NCI-H1436 (cell line): Measurements from ENCODE around the gene LRRN2.

Experiments used
- DNase-seq: peaks from one replicate; lab custom pipeline; 2025; lab: John Stamatoyannopoulos, UW

Gene LRRN2

GRCh38 chr1:204600203-204600602, 85.3 kb downstream of the LRRN2 start:
- no peak for DNase-seq

GRCh38 chr1:204599596-204599995, 85.9 kb downstream of the LRRN2 start:
- DNase-seq, result no peak

- no peak for DNase-seq
Measured at GRCh38 chr1:204599098-204599497, 86.4 kb downstream of the LRRN2 start.

- no peak for DNase-seq
Measured at GRCh38 chr1:204598319-204598969, 87.1 kb downstream of the LRRN2 start.

- no peak for DNase-seq
Measured at GRCh38 chr1:204592246-204592948, 93.1 kb downstream of the LRRN2 start.

- no peak for DNase-seq
Measured at GRCh38 chr1:204591473-204592090, 94.0 kb downstream of the LRRN2 start.

GRCh38 chr1:204589409-204590038, 96.0 kb downstream of the LRRN2 start:
- no peak for DNase-seq

- DNase-seq, result no peak
Measured at GRCh38 chr1:204588826-204589225, 96.7 kb downstream of the LRRN2 start.

- no peak for DNase-seq
Measured at GRCh38 chr1:204587621-204588020, 97.9 kb downstream of the LRRN2 start.

GRCh38 chr1:204584699-204585372, 100.7 kb downstream of the LRRN2 start:
- DNase-seq, result no peak

GRCh38 chr1:204583909-204584632, 101.5 kb downstream of the LRRN2 start:
- peak; percentile 97 for DNase-seq

- DNase-seq, result no peak
Measured at GRCh38 chr1:204581759-204582158, 103.8 kb downstream of the LRRN2 start.

GRCh38 chr1:204580862-204581261, 104.7 kb downstream of the LRRN2 start:
- DNase-seq, result no peak

GRCh38 chr1:204579681-204580080, 105.9 kb downstream of the LRRN2 start:
- DNase-seq, result no peak

- DNase-seq, result peak; percentile 88
Measured at GRCh38 chr1:204578867-204579664, 106.5 kb downstream of the LRRN2 start.

- no peak for DNase-seq
Measured at GRCh38 chr1:204577794-204578478, 107.6 kb downstream of the LRRN2 start.

GRCh38 chr1:204576422-204576821, 109.1 kb downstream of the LRRN2 start:
- DNase-seq, result no peak

GRCh38 chr1:204575221-204576190, 110.0 kb downstream of the LRRN2 start:
- no peak for DNase-seq

- no peak for DNase-seq
Measured at GRCh38 chr1:204574865-204575163, 110.7 kb downstream of the LRRN2 start.
